ENCODE results near the gene VAT1L.
"Not testable (repeated sequence)": the region's sequence is repeated elsewhere in the genome, so short reads cannot be mapped to it uniquely, and the experiment has no call there.

Gene VAT1L

DNA sequence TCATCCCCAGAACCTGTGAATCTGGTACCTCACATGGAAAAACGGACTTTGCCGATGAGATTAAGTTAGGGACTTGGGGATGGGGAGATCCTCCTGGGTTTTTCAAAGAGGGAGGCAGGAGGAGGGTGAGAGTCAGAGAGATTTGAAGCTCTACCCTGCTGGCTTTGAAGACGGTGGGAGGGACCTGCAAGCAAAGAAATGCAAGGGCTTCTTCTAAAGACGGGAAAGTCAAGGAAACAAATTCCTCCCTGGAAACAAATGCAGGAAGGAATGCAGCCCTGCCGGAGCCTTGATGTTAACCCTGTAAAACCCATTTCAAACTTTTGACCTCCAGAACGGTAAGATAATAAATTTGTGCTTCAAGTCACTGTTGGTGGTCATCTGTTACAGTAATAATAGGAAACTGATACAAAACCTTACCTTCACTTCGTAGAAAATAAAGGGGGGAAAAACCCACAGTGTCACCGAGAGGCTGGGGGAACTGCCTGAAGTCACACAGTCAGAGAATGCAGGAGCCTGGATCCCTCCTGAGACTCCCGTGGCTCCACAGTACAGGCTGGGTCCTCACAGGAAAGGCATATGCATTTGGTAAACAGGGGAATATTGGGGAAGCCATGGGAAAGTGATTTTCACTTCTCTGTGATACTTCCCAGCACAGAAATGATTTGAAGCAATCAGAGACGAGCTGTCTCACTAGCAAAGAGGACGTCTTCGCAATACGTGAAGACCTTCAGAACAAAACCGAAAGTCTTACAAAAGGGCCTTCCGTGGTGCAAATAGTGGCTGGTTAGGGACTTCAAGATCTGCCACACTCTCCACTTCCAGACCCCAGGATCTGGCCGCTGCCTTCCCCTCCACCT, 175.1 kb downstream of the VAT1L start:
- no peak for DNase-seq

DNA sequence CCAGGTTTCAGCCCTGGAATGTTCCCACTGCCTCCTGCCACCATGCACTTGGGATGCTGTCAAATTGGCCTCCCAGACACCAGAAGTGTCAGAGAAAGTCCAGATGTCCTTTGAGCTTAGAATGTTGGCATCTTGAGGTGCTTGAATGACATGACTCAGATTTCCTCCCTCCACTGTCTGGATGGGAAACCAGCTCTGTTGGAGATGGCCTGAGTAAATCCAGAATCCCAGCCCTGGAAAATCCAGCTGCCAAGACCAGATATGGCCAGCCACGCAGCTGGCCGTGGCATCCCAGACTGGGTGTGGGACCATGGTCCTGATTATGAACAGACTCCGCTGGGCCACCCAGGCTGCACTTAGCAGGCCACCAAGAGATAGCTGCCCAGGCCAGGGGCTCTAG, 177.0 kb downstream of the VAT1L start:
- DNase-seq = no peak

DNA sequence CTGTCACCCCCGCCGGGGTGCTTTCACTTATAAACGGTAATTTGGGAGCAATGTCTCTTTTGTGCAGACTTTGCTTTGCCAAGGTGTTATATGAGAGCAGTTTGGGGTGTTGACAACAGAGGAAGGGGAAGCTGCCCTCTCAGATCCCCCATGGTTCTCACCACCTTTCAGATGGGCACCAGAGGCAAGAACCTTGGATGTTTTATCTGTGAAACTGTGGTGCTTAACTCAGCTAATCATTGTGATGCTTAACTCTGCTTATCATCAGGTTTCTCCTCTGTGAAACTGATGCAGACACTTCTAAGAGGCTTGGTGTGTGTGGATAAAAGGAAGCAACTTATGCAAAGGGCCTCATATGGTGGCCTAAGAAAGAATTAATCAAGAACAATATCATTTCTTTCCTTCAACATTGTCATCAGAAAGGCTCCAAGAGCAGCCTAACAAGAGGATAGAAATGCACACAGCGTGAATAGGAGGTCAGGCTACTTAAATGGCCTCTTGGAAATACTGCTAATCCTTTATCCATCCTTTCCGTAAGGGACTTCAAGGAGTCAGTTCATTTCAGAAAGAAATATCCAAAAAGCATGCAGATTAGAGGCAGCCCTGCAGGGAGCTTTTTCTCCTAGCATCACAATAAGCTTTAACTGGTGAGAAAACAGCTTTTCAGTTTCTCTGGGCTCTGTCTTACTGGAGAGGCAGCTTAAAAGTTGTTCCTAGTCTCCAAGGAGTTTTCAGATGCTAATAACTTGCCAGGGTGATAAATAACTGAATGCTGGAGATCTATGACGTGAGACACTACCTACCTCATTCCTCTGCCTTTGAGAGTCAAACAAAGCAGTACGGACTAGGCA, 178.9 kb downstream of the VAT1L start:
- no peak for DNase-seq

DNA sequence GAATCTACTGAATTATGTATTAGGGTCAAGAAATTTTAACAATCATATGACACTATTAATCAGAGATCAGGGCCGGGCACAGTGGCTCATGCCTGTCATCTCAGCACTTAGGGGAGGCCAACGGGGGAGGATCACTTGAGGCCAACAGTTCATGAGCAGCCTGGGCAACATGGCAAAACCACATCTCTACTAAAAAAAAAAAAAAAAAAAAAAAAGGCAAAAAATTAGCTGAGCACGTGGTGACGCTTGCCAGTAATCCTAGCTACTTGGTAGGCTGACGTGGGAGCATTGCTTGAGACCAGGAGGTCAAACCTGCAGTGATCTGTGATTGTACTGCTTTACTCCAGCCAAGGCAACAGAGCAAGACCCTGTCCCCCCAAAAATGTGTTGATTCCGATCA, 181.5 kb downstream of the VAT1L start:
- DNase-seq = no peak

DNA sequence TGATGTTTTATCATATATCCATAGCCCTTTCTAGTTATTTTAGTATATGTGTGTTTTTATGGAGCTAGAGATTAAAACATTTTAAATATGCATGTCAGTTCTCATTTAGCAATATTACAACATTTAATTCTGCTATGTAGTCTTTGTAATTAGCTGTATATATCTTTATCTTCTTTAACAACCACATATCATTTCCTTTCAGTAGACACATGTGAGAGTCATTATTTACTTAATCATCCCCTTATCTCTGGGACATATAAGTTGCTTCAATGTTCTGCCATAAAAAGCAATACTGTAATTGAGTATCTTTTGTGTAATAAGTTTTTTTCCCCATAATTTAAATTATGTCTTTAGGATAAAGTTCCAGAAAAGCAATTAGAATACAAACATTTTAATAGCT, 182.0 kb downstream of the VAT1L start:
- DNase-seq = no peak

DNA sequence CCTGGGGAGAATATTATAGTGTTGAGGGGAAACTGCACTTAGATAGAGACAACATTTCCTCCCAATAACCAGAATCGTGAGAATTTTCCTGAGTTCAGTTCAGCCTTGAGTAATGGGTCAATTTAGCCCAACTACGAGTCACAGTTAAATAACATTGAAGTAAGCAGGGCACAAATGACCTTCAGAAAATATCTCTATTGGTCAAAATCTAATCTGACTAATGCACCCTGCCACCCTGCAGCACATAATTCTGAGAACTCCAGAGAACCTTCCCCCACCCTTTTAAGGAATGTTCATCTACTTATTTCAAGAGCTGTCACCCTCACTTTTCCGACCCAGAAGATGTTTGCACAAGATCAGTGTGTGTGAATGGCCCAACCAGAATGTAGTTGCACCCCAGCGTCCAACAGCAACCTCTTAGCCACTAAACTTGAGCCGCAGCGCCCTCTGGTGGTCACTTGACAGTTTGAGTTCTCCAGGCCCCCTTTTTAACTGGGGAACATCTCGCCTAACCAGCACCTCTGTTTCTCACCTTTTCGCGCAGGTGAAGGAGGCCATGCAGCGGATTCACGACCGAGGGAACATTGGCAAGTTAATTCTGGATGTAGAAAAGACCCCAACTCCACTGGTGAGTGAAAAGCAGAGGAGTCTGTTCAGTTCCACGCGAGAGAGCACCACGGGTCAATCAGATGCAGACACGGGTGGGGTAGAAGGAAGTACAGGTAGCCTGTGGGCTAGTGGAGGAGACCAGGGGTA, 183.1 kb downstream of the VAT1L start:
- DNase-seq = peak; percentile 61 to 77

DNA sequence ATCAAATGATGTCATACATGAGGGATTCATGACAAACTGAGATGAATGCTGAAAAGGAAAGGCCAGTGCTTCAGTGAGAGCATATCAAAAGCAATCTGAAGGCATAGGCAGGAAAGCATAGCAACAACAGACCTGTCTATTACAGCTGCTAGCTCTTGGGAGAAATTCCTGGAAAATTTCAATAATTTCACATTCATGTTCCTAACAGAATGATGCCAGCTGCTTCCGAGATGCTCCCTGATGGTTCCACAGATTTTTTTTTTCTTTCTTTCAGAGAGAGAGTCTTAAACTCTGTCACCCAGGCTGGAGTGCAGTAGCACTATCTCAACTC, 183.7 kb downstream of the VAT1L start:
- no peak for DNase-seq

DNA sequence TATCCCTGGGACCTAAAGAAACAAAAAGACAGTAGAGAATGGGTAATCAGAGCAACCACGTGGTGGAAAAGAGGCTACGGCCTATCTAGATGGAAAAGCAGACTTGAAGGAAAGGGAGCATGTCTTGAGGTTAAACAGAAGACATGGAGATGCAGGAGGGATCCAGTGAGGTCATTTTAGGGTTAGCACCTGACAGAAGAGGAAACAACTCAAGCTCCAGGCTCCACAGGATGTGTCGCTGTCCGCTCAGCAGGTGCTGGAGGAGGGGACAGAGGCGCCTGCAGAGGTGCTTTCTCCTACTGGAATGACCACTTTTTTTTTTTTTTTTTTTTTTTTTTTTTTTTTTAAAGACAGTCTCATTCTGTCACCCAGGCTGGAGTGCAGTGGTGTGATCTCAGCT, 186.5 kb downstream of the VAT1L start:
- DNase-seq = no peak

DNA sequence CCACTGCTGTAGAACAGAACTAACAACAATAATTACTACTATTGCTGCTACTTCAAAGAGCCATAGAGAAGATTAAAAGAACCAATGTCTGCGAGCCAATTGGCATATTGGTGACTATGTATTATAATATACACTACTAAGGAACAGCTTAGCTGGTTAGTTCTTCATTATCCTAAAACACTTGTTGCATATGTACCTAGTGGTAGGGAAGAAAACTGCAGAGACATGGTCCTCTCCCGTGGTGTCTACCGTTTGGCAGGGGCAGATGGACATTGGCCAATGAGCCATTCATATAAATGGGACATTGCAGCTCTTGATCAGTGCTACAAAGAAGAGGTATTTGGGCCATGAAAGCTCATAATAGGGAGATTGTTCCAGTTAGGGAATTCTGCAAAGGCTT, 187.6 kb downstream of the VAT1L start:
- no peak for DNase-seq

DNA sequence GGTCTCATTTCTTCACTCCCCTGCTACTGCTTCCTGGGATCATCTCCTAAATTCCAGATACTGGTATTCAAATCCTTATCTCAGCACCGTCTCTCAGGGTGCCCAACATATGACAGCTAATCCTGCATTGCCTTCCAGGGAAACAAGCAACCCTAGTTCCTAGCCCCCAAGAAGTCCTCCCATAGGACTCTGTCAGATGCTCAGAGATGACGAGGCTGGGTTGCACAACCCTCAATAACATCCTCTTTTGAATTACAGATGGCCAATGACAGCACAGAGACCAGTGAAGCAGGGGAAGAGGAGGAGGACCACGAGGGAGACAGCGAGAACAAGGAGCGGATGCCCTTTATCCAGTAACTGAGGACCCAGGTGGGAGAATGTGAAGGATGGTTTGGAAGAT, 189.0 kb downstream of the VAT1L start:
- peak; percentile 48 to 64 for DNase-seq

DNA sequence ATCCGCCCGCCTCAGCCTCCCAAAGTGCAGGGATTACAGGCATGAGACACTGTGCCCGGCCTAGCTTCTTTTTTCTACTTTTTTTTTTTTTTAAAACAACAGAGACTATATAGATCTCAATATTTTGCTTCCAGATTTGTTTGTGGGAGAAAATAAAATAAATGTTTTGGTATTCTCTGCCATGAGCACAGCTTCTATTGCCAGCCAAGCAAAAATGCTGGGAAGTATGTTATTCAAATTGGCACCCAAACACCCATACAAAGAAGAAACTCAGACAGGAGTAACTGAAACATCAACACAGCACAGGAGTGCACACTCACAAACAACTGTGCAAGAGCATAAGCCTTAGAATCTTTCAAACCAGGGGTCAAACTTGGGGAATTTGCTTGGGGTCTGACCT, 196.7 kb downstream of the VAT1L start:
- DNase-seq = no peak

DNA sequence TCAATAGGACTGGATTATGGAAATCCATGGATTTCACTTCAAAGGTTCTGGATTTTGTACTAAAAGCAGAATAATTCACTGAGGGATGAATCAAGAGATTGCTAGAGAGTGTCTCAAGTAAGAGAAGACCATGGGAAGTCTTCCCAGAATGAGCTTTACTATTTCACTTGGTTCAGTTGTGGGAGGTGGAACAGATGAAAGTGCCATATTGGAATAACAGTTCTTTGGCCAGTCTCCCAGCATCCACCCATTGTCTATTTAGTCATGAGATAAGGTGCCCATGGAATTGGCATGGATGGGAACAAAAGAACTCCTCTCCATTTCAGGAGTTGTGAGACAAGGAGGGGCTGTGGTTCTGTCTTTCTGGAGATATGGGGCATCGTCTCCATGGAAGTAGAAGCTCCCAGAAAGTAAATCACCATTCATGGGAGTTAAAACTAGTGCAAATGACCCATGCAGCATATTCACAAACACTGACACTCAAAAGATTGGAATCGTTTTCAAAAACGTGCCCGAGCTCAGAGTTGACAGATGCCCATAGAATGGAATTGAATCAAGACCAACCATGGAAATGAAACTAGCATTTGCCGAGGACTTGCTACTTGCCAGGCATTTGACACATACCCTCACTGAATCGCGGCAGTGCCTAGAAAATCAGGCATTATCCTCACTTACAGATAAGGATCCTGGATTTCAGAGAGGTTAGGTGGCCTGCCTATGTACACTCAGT, 197.8 kb downstream of the VAT1L start:
- no peak for DNase-seq

DNA sequence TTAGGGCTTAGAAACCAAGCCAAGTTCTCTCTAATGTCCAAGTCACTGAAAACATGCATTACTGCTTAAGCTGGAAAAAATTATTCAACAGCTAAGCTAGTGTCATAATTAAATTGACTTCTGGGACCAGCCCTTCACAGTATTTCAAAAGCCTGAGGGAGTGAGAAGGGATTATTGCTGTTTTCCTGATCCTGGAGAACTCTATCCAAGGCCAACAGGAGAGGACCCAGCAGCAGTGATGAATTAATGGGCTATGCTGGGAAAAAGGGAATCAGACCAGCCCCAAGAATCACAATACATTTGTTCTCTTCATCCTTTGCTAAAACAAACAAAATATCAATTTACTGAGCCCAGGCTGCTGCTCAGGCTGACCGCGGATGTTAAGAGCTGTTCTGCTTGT, 199.4 kb downstream of the VAT1L start:
- DNase-seq = no peak

DNA sequence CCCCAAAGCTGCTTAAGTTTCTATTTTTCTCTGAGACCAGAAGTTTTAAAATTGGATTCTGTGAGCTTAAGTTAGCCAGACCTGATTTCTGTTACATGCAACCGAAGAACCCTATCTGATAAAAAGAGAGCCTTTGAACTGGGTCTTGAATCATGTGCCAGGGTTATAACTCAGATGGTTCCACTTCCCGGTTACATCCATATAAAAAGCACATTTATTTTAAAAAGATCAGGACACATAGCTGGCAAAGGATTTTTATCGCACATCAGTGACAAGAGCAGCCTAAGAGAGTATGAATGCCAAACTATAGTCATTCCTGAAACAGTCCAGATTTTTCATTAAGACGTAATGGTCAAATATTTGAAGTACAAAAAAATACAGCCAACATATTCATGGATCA, 201.5 kb downstream of the VAT1L start:
- no peak for DNase-seq

DNA sequence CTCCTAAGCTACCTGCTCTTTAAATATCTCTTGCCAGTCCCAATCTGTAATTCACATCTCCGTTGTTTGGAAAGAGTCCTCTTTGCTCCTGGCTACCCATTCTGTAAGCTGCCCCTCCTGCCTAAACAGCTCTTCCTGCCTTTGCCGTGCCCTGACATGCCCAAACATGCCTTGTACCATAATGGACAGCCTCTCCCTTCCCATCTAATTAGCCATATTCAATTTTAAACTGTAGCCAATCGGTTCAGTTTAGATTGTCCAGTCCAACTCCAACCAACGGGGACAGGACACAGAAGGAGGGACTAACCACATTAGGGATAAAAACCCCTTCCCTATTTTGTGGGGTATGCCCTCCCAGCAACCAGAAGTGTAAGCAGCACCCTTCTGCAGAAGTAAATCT, 203.3 kb downstream of the VAT1L start:
- DNase-seq = no peak

DNA sequence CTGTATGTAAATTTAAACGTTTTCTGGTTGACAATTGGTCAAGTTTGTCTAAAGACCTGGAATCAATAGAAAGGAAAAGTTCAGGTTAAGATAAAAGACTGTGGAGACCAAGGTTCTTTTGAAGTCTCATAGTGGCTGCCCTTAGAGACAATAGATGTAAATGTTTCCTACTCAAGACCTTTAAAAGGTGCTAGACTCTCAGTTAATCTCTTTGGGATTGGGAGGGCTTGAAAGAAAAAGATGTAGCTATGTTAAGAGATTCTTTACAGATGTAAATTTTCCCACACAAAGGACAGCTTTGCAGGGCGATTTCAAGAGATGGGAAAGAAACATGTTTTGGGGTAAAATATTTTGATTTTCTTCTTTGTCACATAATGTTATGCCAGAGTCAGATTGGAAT, 204.0 kb downstream of the VAT1L start:
- not testable (repeated sequence) for DNase-seq

DNA sequence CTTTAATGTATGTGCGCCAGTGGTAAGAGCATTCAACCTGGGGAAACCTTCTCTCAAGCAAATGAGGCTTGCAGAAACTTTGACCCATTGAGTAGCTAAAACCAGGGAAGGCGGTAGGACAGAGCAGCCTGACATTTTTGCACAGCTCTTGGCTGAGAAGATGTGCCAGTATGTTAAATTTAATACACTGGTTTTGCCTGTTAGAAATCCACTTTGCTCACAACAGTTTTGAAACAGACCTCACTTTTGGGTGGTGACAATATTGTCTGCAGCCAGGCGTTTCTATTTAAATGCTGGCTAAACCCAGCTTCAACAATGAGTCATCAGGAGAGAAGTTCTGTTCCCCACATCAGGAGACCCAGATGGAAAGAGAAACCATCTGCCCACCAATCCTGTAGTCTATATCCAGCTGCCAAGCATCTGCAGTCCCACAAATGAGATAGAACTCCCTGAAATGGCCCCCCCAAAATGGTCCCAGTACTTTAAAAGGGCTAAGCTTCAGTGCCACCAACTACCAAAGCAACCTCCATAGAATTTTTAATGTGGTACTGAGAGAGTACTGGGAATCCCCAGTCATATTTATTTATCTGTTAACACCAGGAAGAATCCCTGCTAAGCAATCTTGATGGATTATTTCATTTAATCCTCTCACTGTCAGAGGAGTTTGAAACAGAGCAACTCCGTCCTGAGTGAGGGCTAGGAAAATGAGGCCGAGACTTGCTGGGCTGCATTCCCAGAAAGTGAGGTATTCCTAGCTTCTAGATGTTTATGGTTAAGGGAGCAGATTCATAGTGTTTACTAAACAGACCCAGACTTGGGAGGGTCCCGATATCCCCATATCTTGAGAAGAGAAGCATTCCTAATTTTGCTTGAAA, 205.0 kb downstream of the VAT1L start:
- no peak for DNase-seq

DNA sequence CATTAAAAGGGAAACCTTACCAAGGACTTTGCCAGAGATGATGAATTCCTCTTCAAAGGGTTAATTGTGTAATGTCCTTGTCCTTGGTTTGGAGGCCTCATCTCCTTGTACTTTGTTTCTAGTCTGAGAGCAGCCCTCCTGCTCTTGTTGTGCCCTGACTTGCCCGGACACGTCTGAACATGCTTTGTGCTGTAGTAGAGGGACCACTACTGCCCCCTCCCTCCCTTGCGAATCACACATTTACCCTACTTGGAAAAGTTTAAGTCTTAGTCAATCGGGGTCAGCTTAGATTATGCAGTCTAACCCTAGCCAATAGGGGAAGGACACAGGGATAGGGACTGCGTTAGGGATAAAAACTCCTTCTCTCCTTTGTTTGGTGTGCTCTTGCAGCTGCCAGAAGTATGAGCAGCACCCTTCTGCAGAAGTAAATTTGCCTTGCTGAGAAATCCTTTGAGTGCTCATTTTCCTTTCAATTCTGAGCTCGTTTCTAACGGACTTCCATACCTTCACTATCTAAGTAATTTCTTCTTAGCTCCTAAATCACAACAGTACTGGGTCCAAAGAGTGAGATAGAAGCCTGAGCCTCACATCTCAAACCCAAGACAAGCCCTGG, 207.6 kb downstream of the VAT1L start:
- no peak for DNase-seq

DNA sequence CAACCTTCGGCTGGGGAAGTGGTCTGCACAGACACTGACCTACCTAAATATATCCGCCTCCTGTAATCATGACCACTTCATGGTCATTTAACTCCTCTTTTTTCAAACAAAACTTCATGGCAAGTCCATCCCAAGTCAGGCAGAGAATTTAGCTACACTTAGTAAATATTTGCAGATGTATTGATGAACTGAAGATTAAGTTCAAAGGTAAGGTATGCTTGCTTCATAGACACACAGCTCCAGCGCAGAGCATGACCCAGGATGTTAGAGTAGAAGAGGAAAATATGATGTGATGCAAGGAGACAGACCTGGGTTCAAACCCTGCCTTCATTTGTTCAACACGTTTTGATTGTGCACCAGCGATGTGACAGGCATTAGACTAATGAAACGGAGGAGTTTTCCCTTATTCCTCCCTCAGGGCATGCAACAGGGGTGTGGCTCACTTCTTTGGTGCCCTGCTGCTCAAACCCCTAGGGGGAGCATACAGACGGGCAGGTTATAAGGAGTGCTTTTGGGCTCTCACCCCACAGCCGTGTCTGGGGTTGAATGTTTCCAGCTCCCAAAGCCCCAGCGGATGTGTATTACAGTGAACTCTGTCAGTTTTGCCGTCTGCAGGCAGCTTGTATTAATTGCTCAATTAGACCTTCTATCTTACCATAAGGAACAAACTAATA, 210.1 kb downstream of the VAT1L start:
- DNase-seq = no peak

DNA sequence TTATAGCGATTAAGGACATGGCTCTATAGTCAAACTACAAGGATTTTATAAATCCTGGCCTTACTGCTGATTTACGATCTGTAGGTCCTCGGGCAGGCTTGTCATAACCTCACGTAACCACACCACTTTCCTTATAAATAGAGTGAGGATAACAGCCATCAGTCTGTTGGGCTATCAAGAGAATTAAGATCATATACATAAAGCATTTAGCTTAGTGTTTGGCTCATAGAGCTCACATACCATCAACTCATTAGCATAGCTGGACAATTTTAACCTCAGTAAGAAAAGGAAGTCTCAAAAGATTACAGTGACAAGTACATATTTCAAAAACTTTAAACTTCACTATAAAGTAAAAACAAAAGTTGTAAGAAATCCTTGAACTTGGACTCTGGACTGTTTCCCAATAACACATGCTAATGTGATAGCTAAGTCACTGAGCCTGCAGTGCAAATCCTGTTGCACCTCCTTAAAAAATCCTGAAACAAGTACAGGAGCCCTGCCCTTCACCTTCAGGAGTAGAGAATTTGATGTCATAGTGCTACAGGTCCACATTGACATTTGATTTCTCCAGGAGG, 213.2 kb downstream of the VAT1L start:
- peak in 1 of 2 donors; percentile 22 for DNase-seq
